ENCODE measurements around the gene BRCA1.
A peak's percentile ranks its signal among the peaks of the same experiment; 100 is the strongest.
"Not testable (repeated sequence)": the region's sequence is repeated elsewhere in the genome, so short reads cannot be mapped to it uniquely, and the experiment has no call there.

BRCA1 gene

GRCh38 chr17:43000894-43001293, 124.3 kb downstream of the BRCA1 start:
- DNase-seq (ENCODE audit: low spot score): not testable (repeated sequence)

- DNase-seq (ENCODE audit: low spot score): no peak
These were observed 126.1 kb downstream of the BRCA1 start for GRCh38 chr17:42999003-42999525.

- peak; percentile 100 for DNase-seq (ENCODE audit: low spot score)
These were observed 126.9 kb downstream of the BRCA1 start, which contains the start of gene RPL27 for GRCh38 chr17:42997984-42998938. TSS of gene RPL27 (plus strand) at chr17:42998419. CDS start at chr17:42998751, 332 bp downstream.

- DNase-seq (ENCODE audit: low spot score): no peak
These were observed 127.7 kb downstream of the BRCA1 start for GRCh38 chr17:42997390-42997983.

Measured in NAMALWA (cell line).